ENCODE results near the gene PTPRD. TPM values are rescaled to one million over a fixed set of nuclear protein-coding genes. Genes with fewer than 3 reads are reported as not detected.

Gene PTPRD
- total RNA-seq, 1 donor = 26.3 TPM

DNA sequence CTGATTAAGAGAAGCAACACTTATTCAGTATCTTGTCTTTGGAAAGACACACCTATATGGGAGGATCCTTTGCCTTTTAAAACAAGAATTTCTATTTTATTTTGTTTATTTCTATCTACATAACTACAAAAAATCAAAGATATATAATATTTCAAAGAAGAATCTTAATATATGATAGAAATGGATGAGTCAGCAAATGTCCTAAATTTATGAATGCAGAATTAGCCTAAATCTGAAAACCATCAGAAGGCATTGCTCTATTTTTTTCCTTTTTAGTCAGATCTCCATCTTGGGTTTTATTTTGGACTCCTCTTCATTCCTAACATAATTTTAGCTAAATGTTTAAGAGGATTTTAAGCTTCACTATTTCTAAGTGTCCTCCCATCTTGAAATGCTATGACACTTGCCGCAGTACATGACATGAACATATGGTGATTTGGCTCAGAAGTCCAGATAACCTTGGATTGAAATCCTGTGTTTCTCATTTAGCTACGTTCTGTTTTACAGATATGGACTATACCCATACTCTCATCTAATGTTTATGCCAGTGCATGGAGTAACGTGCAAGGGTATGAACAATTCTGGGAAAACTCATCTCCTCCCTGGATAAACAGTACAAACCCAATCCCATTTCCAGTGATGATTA is 1490.4 kb downstream of the PTPRD start:
- no peak for DNase-seq (ENCODE audit: low read depth)
- H3K4me3 ChIP-seq (ENCODE audit: low read depth, low read length) = no peak overlapping the region
- TF ChIP-seq, protein P1, sequence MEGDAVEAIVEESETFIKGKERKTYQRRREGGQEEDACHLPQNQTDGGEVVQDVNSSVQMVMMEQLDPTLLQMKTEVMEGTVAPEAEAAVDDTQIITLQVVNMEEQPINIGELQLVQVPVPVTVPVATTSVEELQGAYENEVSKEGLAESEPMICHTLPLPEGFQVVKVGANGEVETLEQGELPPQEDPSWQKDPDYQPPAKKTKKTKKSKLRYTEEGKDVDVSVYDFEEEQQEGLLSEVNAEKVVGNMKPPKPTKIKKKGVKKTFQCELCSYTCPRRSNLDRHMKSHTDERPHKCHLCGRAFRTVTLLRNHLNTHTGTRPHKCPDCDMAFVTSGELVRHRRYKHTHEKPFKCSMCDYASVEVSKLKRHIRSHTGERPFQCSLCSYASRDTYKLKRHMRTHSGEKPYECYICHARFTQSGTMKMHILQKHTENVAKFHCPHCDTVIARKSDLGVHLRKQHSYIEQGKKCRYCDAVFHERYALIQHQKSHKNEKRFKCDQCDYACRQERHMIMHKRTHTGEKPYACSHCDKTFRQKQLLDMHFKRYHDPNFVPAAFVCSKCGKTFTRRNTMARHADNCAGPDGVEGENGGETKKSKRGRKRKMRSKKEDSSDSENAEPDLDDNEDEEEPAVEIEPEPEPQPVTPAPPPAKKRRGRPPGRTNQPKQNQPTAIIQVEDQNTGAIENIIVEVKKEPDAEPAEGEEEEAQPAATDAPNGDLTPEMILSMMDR (IDR thresholded peaks at IDR 0.05; ENCODE audit: insufficient read depth, low read depth, low read length) = no peak

DNA sequence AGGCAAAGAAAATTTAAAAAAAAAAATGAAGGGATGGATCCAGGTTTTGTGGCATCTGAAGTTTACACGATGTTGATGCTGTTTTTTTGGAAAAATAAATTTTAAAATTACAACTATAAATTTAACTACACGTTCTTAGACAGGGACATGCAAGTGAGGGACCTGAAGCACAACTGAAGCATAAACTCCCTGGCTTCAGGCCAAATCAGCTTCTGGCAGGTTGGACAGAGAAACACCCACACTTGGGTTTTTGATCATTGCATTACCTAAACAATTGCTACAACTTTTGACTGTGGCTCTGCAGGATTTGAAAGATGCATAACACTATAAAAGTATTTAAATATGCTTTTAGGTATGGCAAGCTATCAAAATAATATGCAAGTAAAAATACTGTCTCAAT is 1494.9 kb downstream of the PTPRD start:
- TF ChIP-seq, protein P1 (IDR thresholded peaks at IDR 0.05; ENCODE audit: insufficient read depth, low read depth, low read length) = no peak
- DNase-seq (ENCODE audit: low read depth) = no peak
- H3K4me3 ChIP-seq (ENCODE audit: low read depth, low read length) = no peak overlapping the region

GRCh38 chr9:9112001-9112720 is 1500.6 kb downstream of the PTPRD start:
- no peak for DNase-seq (ENCODE audit: low read depth)
- no peak overlapping the region for H3K4me3 ChIP-seq (ENCODE audit: low read depth, low read length)
- TF ChIP-seq, protein P1 (IDR thresholded peaks at IDR 0.05; ENCODE audit: insufficient read depth, low read depth, low read length) = no peak

GRCh38 chr9:9108641-9109040 is 1504.2 kb downstream of the PTPRD start:
- H3K4me3 ChIP-seq (ENCODE audit: low read depth, low read length) = no peak overlapping the region
- no peak for DNase-seq (ENCODE audit: low read depth)
- TF ChIP-seq, protein P1 (IDR thresholded peaks at IDR 0.05; ENCODE audit: insufficient read depth, low read depth, low read length) = no peak

GRCh38 chr9:9102295-9102694 is 1510.5 kb downstream of the PTPRD start:
- DNase-seq (ENCODE audit: low read depth) = no peak
- H3K4me3 ChIP-seq (ENCODE audit: low read depth, low read length) = no peak overlapping the region
- TF ChIP-seq, protein P1 (IDR thresholded peaks at IDR 0.05; ENCODE audit: insufficient read depth, low read depth, low read length) = no peak

GRCh38 chr9:9100070-9100469 is 1512.7 kb downstream of the PTPRD start:
- DNase-seq (ENCODE audit: low read depth) = no peak
- TF ChIP-seq, protein P1 (IDR thresholded peaks at IDR 0.05; ENCODE audit: insufficient read depth, low read depth, low read length) = no peak
- no peak overlapping the region for H3K4me3 ChIP-seq (ENCODE audit: low read depth, low read length)

All from fibroblast of villous mesenchyme (primary cell).